ENCODE data around the gene CATSPERZ. TPM values are rescaled to one million over a fixed set of nuclear protein-coding genes. Genes with fewer than 3 reads are reported as not detected.
A peak's percentile ranks its signal among the peaks of the same experiment; 100 is the strongest.

CATSPERZ gene
- total RNA-seq, 1 donor from 2014 or later: 0.59 TPM

DNA sequence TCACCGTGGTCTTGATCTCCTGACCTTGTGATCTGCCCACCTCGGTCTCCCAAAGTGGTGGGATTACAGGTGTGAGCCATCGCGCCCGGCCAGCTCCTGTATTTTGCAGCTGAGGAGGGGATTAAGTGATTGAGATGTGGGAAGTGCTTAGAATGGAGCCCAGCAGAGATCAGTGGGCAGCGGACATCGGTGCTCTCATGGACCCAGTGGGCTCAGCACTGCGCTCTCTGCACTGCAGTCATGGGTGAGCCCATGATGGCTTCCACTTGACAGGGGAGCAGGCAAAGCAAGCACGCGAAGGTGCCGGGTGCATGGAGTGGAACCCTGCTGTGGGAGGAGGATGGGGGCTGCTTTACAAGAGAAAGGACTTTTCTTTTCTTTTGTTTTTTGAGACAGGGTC is 30.7 kb downstream of the CATSPERZ start:
- H3K9me3 Mint-ChIP-seq: no peaks in the 10 kb centered on the region
- DNase-seq (ENCODE audit: low spot score): no peak
- no peak overlapping the region for H3K4me3 Mint-ChIP-seq (ENCODE audit: low read depth)
- no peak overlapping the region for H3K27ac Mint-ChIP-seq
- peaks cover 5% of the 10 kb centered on the region for H3K36me3 Mint-ChIP-seq (ENCODE audit: low read depth)
- intact Hi-C loops (cut with micrococcal nuclease): loop anchor here (2.0 kb wide), 1 partner anchor 26 kb away; the partner anchor contains the start of gene ESRRA
- peaks cover 15% of the 10 kb centered on the region for H3K4me1 Mint-ChIP-seq (ENCODE audit: low read depth)
- no peaks in the 10 kb centered on the region for H3K27me3 Mint-ChIP-seq (ENCODE audit: low read depth)

GRCh38 chr11:64331569-64332371 is 31.6 kb downstream of the CATSPERZ start:
- no peak overlapping the region for H3K4me3 Mint-ChIP-seq (ENCODE audit: low read depth)
- intact Hi-C loops (cut with micrococcal nuclease): loop anchor here (2.0 kb wide), 2 partner anchors 13 to 27 kb away; partner anchors contain the start of genes ESRRA and PRDX5
- peak; percentile 65 for DNase-seq (ENCODE audit: low spot score)

GRCh38 chr11:64333556-64333955 is 33.4 kb downstream of the CATSPERZ start:
- Mint-ChIP-seq H3K27ac (no peak overlapping the region), H3K9me3 (no peaks in the 10 kb centered on the region), H3K36me3 (ENCODE audit: low read depth) (peaks cover 16% of the 10 kb centered on the region), H3K4me1 (ENCODE audit: low read depth) (peaks cover 22% of the 10 kb centered on the region), H3K4me3 (ENCODE audit: low read depth) (no peak overlapping the region), H3K27me3 (ENCODE audit: low read depth) (no peaks in the 10 kb centered on the region)
- intact Hi-C loops (cut with micrococcal nuclease): loop anchor here (2.0 kb wide), 1 partner anchor 15 kb away; the partner anchor contains the start of gene PRDX5
- DNase-seq (ENCODE audit: low spot score): no peak

More at GRCh38 chr11:64331569-64332371, 31.6 kb downstream of the CATSPERZ start:
- Mint-ChIP-seq H3K27ac (peak overlapping the region; percentile 83), H3K9me3 (no peaks in the 10 kb centered on the region), H3K36me3 (ENCODE audit: low read depth) (peaks cover 5% of the 10 kb centered on the region), H3K27me3 (ENCODE audit: low read depth) (no peaks in the 10 kb centered on the region), H3K4me1 (ENCODE audit: low read depth) (peaks cover 15% of the 10 kb centered on the region)

GRCh38 chr11:64334764-64335735 is 34.9 kb downstream of the CATSPERZ start:
- Mint-ChIP-seq H3K27ac (peak overlapping the region; percentile 69), H3K4me1 (ENCODE audit: low read depth) (peaks cover 32% of the 10 kb centered on the region), H3K36me3 (ENCODE audit: low read depth) (peaks cover 23% of the 10 kb centered on the region), H3K27me3 (ENCODE audit: low read depth) (no peaks in the 10 kb centered on the region), H3K9me3 (no peaks in the 10 kb centered on the region), H3K4me3 (ENCODE audit: low read depth) (no peak overlapping the region)
- no peak for DNase-seq (ENCODE audit: low spot score)
- intact Hi-C loops (cut with micrococcal nuclease): no loop called here

DNA sequence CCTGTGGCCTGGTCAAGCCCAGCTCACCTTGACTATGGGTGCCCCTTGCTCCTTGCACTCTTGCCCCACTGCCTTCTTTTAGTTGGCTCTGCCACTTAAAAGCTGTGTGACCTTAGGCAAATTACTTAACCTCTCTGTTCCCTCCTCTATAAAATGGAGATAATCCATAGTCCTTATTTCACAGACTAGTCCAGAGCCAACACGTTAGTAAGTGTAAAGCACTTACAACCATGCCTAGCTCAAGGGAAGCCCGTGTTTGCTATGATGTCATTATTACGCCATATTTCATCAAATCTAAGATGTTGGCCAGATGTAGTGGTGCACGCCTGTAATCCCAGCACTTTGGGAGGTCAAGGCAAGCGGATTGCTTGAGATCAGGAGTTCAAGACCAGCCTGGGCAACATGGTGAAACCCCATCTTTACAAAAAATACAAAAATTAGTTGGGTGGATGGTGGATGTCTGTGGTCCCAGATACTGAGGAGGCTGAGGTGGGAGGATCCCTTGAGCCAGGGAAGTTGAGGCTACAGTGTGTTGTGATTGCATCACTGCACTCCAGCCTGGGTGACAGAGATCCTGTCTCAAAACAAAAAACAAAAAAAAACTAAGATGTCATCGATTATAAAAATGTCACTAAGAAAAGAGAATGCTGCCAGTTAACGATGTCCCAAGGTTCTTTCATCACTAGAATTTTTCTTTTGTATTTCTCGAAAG is 37.5 kb downstream of the CATSPERZ start:
- H3K4me1 Mint-ChIP-seq (ENCODE audit: low read depth): peaks cover 33% of the 10 kb centered on the region

DNA sequence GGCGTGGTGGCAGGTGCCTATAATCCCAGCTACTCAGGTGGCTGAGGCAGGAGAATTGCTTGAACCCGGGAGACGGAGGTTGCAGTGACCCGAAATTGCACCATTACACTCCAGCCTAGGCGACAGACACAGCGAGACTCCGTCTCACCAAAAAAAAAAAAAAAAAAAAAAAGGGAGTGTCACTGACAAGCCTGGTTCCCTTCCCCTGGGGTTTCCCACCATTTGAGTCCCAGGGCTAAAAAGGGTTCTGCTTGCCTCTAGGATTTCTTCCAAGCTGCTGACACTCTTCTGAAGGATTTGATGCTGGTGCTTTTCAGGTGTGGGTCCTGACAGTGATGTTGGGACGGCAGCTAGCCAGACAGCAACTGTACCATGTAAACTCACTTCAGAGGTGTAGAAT is 38.6 kb downstream of the CATSPERZ start:
- H3K27me3 Mint-ChIP-seq (ENCODE audit: low read depth): no peaks in the 10 kb centered on the region
- DNase-seq (ENCODE audit: low spot score): no peak
- peaks cover 37% of the 10 kb centered on the region for H3K36me3 Mint-ChIP-seq (ENCODE audit: low read depth)
- peak overlapping the region; percentile 96 for H3K27ac Mint-ChIP-seq
- intact Hi-C loops (cut with micrococcal nuclease): no loop called here
- H3K4me1 Mint-ChIP-seq (ENCODE audit: low read depth): peaks cover 33% of the 10 kb centered on the region
- peak overlapping the region; percentile 92 for H3K4me3 Mint-ChIP-seq (ENCODE audit: low read depth)
- no peaks in the 10 kb centered on the region for H3K9me3 Mint-ChIP-seq

More for the DNA sequence above, 37.5 kb downstream of the CATSPERZ start:
- H3K27me3 Mint-ChIP-seq (ENCODE audit: low read depth): no peaks in the 10 kb centered on the region
- H3K36me3 Mint-ChIP-seq (ENCODE audit: low read depth): peaks cover 34% of the 10 kb centered on the region
- intact Hi-C loops (cut with micrococcal nuclease): no loop called here
- peak overlapping the region; percentile 17 for H3K27ac Mint-ChIP-seq
- H3K9me3 Mint-ChIP-seq: no peaks in the 10 kb centered on the region
- no peak overlapping the region for H3K4me3 Mint-ChIP-seq (ENCODE audit: low read depth)
- DNase-seq (ENCODE audit: low spot score): no peak

DNA sequence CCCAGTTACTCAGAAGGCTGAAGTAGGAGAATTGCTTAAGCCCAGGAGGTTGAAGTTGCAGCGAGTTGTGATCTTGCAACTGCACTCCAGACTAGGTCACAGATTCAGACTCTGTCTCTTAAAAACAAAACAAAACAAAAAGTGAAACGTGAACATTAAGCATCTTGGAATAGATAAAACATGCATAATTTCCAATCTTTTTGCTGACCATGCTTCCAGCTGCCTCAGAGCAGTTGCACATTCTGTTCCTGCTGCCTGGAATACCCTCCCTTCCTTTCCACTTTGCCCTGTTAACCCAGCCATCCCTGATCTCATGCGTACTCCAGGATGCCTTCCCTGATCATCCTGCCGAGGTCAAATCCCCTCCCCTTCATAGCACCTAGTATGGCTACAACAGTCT is 39.1 kb downstream of the CATSPERZ start:
- DNase-seq (ENCODE audit: low spot score): no peak
- intact Hi-C loops (cut with micrococcal nuclease): no loop called here
- Mint-ChIP-seq H3K4me1 (ENCODE audit: low read depth) (peaks cover 33% of the 10 kb centered on the region), H3K4me3 (ENCODE audit: low read depth) (peak overlapping the region; percentile 92), H3K27ac (peak overlapping the region; percentile 96), H3K27me3 (ENCODE audit: low read depth) (no peaks in the 10 kb centered on the region), H3K36me3 (ENCODE audit: low read depth) (peaks cover 37% of the 10 kb centered on the region), H3K9me3 (no peaks in the 10 kb centered on the region)

GRCh38 chr11:64339754-64340408 is 39.7 kb downstream of the CATSPERZ start, which contains the start of gene CCDC88B:
Gene CCDC88B, plus strand, starts transcription at chr11:64340204. Its CDS starts 63 bp downstream, at chr11:64340267.
- H3K9me3 Mint-ChIP-seq: no peaks in the 10 kb centered on the region
- H3K27me3 Mint-ChIP-seq (ENCODE audit: low read depth): no peaks in the 10 kb centered on the region
- DNase-seq (ENCODE audit: low spot score): peak; percentile 78
- peak within 1 kb of the TSS; percentile 96 for H3K27ac Mint-ChIP-seq
- intact Hi-C loops (cut with micrococcal nuclease): loop anchor here (2.0 to 5.0 kb wide), 2 partner anchors 19 to 33 kb away; partner anchors contain the start of genes ESRRA and RPS6KA4
- peaks cover 37% of the 10 kb centered on the region for H3K36me3 Mint-ChIP-seq (ENCODE audit: low read depth)
- peak within 1 kb of the TSS; percentile 92 for H3K4me3 Mint-ChIP-seq (ENCODE audit: low read depth)
- peaks cover 33% of the 10 kb centered on the region for H3K4me1 Mint-ChIP-seq (ENCODE audit: low read depth)

DNA sequence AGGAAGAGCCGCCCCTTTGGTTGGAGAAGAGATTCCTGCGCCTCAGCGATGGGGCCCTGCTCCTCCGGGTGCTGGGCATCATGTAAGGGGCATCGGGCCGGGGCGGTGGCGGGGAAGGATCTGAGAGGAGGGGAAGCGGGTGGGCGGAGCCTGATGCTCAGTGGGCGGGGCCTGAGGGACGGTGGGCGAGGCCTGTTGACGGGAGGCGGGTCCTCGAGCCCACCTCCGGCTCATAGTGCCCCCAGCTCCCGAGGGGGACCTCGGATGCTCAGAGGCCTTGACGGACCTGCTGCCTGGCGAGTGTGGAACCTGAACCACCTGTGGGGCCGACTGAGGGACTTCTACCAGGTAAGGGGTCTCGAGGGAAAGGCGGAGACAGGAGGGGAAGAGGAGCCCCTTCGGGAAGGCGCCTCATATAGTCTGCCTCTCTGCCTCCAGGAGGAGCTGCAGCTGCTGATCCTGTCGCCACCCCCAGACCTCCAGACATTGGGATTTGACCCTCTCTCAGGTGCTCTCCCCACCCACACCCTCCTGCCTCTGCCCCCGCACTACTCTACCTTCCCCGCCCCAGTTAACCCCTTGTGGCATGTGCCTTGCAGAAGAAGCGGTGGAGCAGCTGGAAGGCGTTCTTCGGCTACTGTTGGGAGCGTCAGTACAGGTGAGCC is 40.6 kb downstream of the CATSPERZ start:
- peak; percentile 73 for DNase-seq (ENCODE audit: low spot score)
- peaks cover 42% of the 10 kb centered on the region for H3K36me3 Mint-ChIP-seq (ENCODE audit: low read depth)
- no peaks in the 10 kb centered on the region for H3K9me3 Mint-ChIP-seq
- H3K27me3 Mint-ChIP-seq (ENCODE audit: low read depth): no peaks in the 10 kb centered on the region
- H3K27ac Mint-ChIP-seq: peak overlapping the region; percentile 96
- intact Hi-C loops (cut with micrococcal nuclease): loop anchor here (2.0 to 5.0 kb wide), 2 partner anchors 18 to 34 kb away; partner anchors contain the start of genes ESRRA and RPS6KA4
- peak overlapping the region; percentile 92 for H3K4me3 Mint-ChIP-seq (ENCODE audit: low read depth)
- H3K4me1 Mint-ChIP-seq (ENCODE audit: low read depth): peaks cover 26% of the 10 kb centered on the region

DNA sequence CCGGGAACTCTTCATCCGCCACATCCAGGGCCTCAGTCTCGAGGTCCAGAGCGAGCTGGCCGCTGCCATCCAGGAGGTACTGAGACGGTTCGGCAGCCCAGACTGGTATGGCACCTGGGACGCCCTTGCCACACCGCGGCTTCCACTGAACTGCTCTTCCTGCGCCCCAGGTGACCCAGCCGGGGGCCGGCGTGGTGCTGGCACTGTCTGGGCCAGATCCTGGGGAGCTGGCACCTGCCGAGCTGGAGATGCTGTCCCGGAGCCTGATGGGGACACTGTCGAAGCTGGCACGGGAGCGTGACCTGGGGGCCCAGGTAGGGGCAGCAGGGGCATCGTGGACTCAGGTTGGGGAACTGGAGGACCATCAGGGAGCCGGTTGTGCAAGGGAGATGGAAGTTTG is 41.3 kb downstream of the CATSPERZ start:
- H3K4me3 Mint-ChIP-seq (ENCODE audit: low read depth): peak overlapping the region; percentile 92
- no peak overlapping the region for H3K27ac Mint-ChIP-seq
- peaks cover 26% of the 10 kb centered on the region for H3K4me1 Mint-ChIP-seq (ENCODE audit: low read depth)
- DNase-seq (ENCODE audit: low spot score): no peak
- intact Hi-C loops (cut with micrococcal nuclease): loop anchor here (2.0 to 5.0 kb wide), 2 partner anchors 17 to 34 kb away; partner anchors contain the start of genes ESRRA and RPS6KA4
- H3K9me3 Mint-ChIP-seq: no peaks in the 10 kb centered on the region
- no peaks in the 10 kb centered on the region for H3K27me3 Mint-ChIP-seq (ENCODE audit: low read depth)
- H3K36me3 Mint-ChIP-seq (ENCODE audit: low read depth): peaks cover 45% of the 10 kb centered on the region
